Right cardiac atrium (tissue), 5 donors: ENCODE measurements around the gene MVB12B. TPM values are rescaled to one million over a fixed set of nuclear protein-coding genes. Genes with fewer than 3 reads are reported as not detected.

ENCODE experiments used
- ATAC-seq, 2 donors: fragments of 200-7000 bp; cut with Tn5 transposase; one replicate each; pipeline versions ENCODE4 v1.8.0 to v1.9.1; 2020; ENCODE audit warnings: moderate library complexity in 2 of 2, mild to moderate bottlenecking in 1 of 2
- DNase-seq, 3 donors: peaks; one replicate each; pipeline ENCODE4 v3.0.0-alpha.2; 2020
- H3K27ac ChIP-seq: one replicate; pipeline ENCODE4 v1.5.1; 2013; ENCODE audit warnings: mild to moderate bottlenecking, low read length, control low read depth, moderate library complexity
- H3K27me3 ChIP-seq: one replicate; pipeline ENCODE4 v1.6.1; 2013; ENCODE audit not compliant: control insufficient read depth, insufficient read depth
- H3K4me1 ChIP-seq: one replicate; pipeline ENCODE4 v1.6.1; 2013; ENCODE audit warnings: low read length; ENCODE audit not compliant: control insufficient read depth, insufficient read depth
- H3K4me3 ChIP-seq: one replicate; pipeline ENCODE4 v1.5.1; 2013; ENCODE audit warnings: low read length, control low read depth
- H3K9me3 ChIP-seq: one replicate; pipeline ENCODE4 v1.6.1; 2013; ENCODE audit warnings: low read length; ENCODE audit not compliant: control insufficient read depth
- WGBS: extraction: QIAGEN DNeasy Blood & Tissue Kit; methylation state at CpG from one replicate; pipeline ENCODE4 v1.1.7; 2013; 5-methylcytosine and 5-hydroxymethylcytosine counted together
- intact Hi-C, 4 donors: fragments of 100-400 bp; cut with DNase I; formaldehyde crosslinking; loops; one replicate each; pipeline versions ENCODE4 v1.11.0 to v1.14.0; 2022 to 2023
- polyA plus RNA-seq: library from polyadenylated mRNA; stranded (reverse); fragments of 200-250 nt; gene quantifications from one replicate; pipeline ENCODE4 v1.2.3, GENCODE V29; 2013
- total RNA-seq, 4 donors: library from RNA; stranded (reverse); fragmentation: NEBNext Ultra II Directional; extraction: Animal tissue kit (Norgen Biotek cat#: 25700); gene quantifications; one replicate each; pipeline ENCODE4 v1.2.1, GENCODE V29; 2021
- donor health status: healthy with polysubstance abuse.
- donor health status: DM: no; HTN: yes; CAD: no.
- donor health status: DM: no; HTN: no; CAD: no.
- donor health status: DM: no; HTN: yes; CAD: no; lungs with severe emphysema.
- donor health status: DM: yes; HTN: yes; CAD: no.

The MVB12B gene
- total and polyA plus RNA-seq, 5 donors: 5.8 to 12.8 (median 12.0) TPM

GRCh38 chr9:126295082-126295477 lies 31.5 kb upstream of the MVB12B start:
- Histone ChIP-seq H3K27ac (no peak overlapping the region), H3K27me3 (no peaks in the 10 kb centered on the region), H3K4me1 (no peaks in the 10 kb centered on the region), H3K9me3 (no peaks in the 10 kb centered on the region), H3K4me3 (no peak overlapping the region)
- 58% methylated on average over 5 of the region's 5 CpGs for WGBS
- no peak for ATAC-seq
- DNase-seq: no peak
- intact Hi-C loops: no loop called here

DNA sequence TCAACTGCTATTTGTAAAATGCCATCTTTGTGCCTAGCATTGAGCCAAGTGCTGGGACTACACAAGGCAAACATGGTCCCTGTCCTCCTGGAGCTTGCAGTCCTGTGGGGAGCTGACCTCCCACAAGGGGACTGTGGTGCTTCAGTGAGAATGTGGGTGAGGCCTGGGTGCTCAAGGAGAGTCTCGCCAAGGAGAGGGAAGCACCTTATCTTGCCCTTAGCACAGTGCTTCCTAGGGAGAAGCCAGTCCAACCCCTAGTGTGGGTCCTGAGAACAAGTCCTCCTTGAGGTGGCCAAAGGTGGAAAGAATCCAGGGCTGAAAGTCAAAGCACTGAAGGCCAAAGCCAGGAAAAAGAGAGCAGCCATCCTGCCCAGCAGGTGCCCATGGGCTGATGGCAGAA lies 31.1 kb upstream of the MVB12B start:
- no peak for ATAC-seq
- Histone ChIP-seq H3K4me3 (no peak overlapping the region), H3K27ac (no peak overlapping the region), H3K27me3 (no peaks in the 10 kb centered on the region), H3K9me3 (no peaks in the 10 kb centered on the region), H3K4me1 (no peaks in the 10 kb centered on the region)
- intact Hi-C loops: no loop called here
- WGBS: 86% methylated on average over 1 of the region's 1 CpG
- DNase-seq: no peak

- Histone ChIP-seq H3K27ac (no peak overlapping the region), H3K27me3 (no peaks in the 10 kb centered on the region), H3K4me1 (no peaks in the 10 kb centered on the region), H3K4me3 (no peak overlapping the region), H3K9me3 (no peaks in the 10 kb centered on the region)
- WGBS: 82% methylated on average over 17 of the region's 17 CpGs
- DNase-seq (no peak), ATAC-seq (no peak)
- intact Hi-C loops: no loop called here
These were observed 30.6 kb upstream of the MVB12B start for GRCh38 chr9:126295936-126296600.

DNA sequence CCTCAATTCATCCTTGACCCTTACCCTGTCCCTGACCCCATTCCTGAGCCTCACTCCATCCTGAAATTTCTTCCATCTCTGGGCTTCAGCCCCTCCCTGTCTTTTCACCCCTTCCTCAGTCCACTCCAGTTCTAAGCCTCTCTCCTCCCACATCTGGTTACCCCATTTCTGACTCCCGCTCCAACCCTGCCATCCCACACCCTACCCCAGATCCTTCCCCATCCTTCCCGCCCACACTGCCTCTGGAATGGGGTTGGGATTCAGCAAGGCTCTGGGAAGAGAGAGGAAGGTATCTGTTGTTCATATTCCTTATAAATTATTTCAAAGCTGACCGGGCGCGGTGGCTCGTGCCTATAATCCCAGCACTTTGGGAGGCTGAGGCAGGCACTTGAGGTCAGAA lies 29.9 kb upstream of the MVB12B start:
- WGBS: 94% methylated on average over 6 of the region's 6 CpGs
- Histone ChIP-seq H3K4me1 (no peaks in the 10 kb centered on the region), H3K27me3 (no peaks in the 10 kb centered on the region), H3K4me3 (no peak overlapping the region), H3K27ac (no peak overlapping the region), H3K9me3 (no peaks in the 10 kb centered on the region)
- ATAC-seq: no peak
- no peak for DNase-seq
- intact Hi-C loops: no loop called here

DNA sequence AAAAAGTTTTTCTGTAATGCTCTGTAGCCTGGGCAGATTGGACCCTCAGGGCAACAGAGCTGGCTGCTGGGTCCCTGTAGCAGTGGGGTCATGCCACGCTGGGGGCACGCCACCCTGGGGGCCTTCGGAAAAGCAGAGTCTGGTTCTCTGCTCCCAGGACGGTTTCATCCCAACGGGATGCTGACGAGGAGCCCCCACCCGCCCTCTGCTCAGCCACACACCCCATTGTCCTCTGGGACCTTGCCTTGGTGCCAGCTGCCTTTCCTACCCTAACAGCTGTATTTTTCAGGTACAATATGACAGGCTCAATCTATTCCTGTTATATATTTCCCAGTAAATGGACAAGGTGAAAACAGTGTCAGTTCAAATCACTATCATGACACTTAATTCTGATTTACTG lies 29.0 kb upstream of the MVB12B start:
- intact Hi-C loops: no loop called here
- ATAC-seq (no peak), DNase-seq (no peak)
- H3K4me1 ChIP-seq: no peaks in the 10 kb centered on the region
- WGBS: 74% methylated on average over 7 of the region's 7 CpGs
- H3K27ac ChIP-seq: no peak overlapping the region
- no peaks in the 10 kb centered on the region for H3K27me3 ChIP-seq
- H3K9me3 ChIP-seq: no peaks in the 10 kb centered on the region
- no peak overlapping the region for H3K4me3 ChIP-seq

- intact Hi-C loops: no loop called here
- no peaks in the 10 kb centered on the region for H3K9me3 ChIP-seq
- DNase-seq (no peak), ATAC-seq (no peak)
- no peaks in the 10 kb centered on the region for H3K4me1 ChIP-seq
- WGBS: 59% methylated on average over 27 of the region's 27 CpGs
- H3K4me3 ChIP-seq: no peak overlapping the region
- H3K27ac ChIP-seq: no peak overlapping the region
- no peaks in the 10 kb centered on the region for H3K27me3 ChIP-seq
These were observed 28.4 kb upstream of the MVB12B start for GRCh38 chr9:126298063-126298801.

- 81% methylated on average over 7 of the region's 7 CpGs for WGBS
- no peak for DNase-seq
- no peaks in the 10 kb centered on the region for H3K9me3 ChIP-seq
- H3K27me3 ChIP-seq: no peaks in the 10 kb centered on the region
- intact Hi-C loops: loop anchor here (5.0 to 10.0 kb wide), 3 partner anchors 98 to 195 kb away; no protein-coding TSS in a partner anchor
- H3K4me3 ChIP-seq: no peak overlapping the region
- no peak overlapping the region for H3K27ac ChIP-seq
- no peak for ATAC-seq
- no peaks in the 10 kb centered on the region for H3K4me1 ChIP-seq
These were observed 26.8 kb upstream of the MVB12B start for GRCh38 chr9:126299706-126300276.

GRCh38 chr9:126301196-126301595 lies 25.4 kb upstream of the MVB12B start:
- no peaks in the 10 kb centered on the region for H3K9me3 ChIP-seq
- WGBS: 96% methylated on average over 3 of the region's 3 CpGs
- H3K27me3 ChIP-seq: no peaks in the 10 kb centered on the region
- intact Hi-C loops: loop anchor here (5.0 to 10.0 kb wide), 3 partner anchors 96 to 194 kb away; no protein-coding TSS in a partner anchor
- no peak for ATAC-seq
- no peaks in the 10 kb centered on the region for H3K4me1 ChIP-seq
- no peak overlapping the region for H3K27ac ChIP-seq
- H3K4me3 ChIP-seq: no peak overlapping the region
- DNase-seq: no peak

DNA sequence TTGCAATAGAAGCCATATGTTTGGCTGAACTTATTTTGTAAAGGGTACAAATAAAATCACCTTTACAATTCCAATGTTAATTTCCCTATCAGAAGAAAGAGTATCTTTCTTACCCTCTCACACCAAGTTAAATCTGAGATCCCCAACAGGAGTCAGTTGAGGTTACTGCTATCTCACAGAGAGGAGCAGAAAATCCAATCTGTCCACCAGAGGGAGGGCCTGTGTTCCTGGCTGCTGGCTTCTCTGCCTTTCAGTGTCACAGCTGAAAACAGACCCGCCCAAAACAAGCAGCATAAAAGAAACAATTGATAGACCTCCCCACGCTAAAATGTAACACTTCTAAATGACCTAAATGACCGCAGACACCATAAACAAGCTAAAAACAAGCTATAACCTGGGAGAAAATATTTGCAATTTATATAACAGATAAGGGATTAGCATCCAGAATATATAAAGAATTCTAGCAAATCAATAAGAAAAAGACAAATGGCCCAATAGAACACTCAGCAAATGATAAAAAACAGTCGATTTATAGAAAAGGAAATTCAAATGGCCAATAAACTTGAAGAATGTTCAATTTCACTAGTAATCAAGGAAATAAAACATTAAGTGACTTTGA lies 24.5 kb upstream of the MVB12B start:
- no peaks in the 10 kb centered on the region for H3K4me1 ChIP-seq
- H3K27ac ChIP-seq: no peak overlapping the region
- intact Hi-C loops: loop anchor here (2.0 to 10.0 kb wide), 4 partner anchors 95 to 193 kb away; no protein-coding TSS in a partner anchor
- DNase-seq (peak; percentile 40 to 76 (median 72)), ATAC-seq (peak; percentile 81 to 83)
- H3K27me3 ChIP-seq: no peaks in the 10 kb centered on the region
- WGBS: 24% methylated on average over 4 of the region's 4 CpGs
- H3K9me3 ChIP-seq: no peaks in the 10 kb centered on the region
- no peak overlapping the region for H3K4me3 ChIP-seq

- no peaks in the 10 kb centered on the region for H3K27me3 ChIP-seq
- no peak for ATAC-seq
- 91% methylated on average over 1 of the region's 1 CpG for WGBS
- no peak overlapping the region for H3K27ac ChIP-seq
- H3K4me3 ChIP-seq: no peak overlapping the region
- intact Hi-C loops: loop anchor here (2.0 to 10.0 kb wide), 4 partner anchors 95 to 192 kb away; no protein-coding TSS in a partner anchor
- DNase-seq: no peak
- no peaks in the 10 kb centered on the region for H3K4me1 ChIP-seq
- no peaks in the 10 kb centered on the region for H3K9me3 ChIP-seq
These were observed 23.9 kb upstream of the MVB12B start for GRCh38 chr9:126302730-126303129.

DNA sequence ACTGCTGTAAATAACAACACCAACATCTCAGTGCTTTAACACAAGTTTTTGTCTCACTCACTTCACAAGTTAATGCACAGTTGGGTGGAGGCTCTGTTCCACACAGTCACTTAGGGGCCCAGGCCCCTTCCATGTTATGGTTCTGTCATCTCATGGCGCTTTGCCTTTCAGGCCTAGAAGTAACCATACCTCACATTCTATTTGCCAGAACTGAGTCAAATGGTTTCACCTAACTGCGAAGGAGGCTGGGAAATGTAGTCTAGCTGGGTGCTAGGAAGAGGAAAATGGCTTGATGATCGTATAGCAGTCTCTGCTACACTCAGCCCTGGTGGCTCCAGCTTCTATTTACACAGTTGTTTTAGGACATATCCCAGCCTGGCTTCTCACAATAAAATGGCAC lies 23.1 kb upstream of the MVB12B start:
- Histone ChIP-seq H3K27me3 (no peaks in the 10 kb centered on the region), H3K4me3 (no peak overlapping the region), H3K27ac (no peak overlapping the region), H3K9me3 (no peaks in the 10 kb centered on the region), H3K4me1 (no peaks in the 10 kb centered on the region)
- DNase-seq (no peak), ATAC-seq (no peak)
- intact Hi-C loops: loop anchor here (2.0 to 10.0 kb wide), 4 partner anchors 94 to 191 kb away; no protein-coding TSS in a partner anchor
- WGBS: 95% methylated on average over 3 of the region's 3 CpGs
